Hematopoietic multipotent progenitor cell treated with erythropoietin and hydrocortisone succinate and interleukin-3 and kit ligand, for 17 days (in vitro differentiated cells): ENCODE results near the gene CFI.

Source experiments
- DNase-seq: peaks from one replicate; pipeline ENCODE4 v3.0.0-alpha.2; 2015; ENCODE audit warnings: low spot score

Gene CFI

DNA sequence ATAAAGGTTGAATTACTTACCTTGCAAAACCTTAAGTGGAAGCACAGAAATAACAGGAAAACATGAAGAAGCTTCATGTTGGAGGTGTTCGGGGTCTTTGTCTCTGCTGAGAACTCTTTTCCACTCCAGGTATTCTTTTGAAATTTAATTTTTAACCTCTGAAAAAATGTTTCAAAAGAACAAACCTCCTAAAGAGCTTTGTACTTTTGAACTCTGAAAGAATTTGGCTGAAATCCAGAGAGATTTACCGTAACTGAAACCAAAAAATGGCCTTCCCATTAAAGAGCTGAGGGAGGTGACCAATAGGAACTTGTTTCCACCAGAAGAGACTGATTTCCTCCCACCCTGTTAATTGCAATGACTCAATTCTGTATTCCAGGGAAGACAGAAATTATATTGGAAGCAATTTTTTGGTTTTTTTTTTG, at the start of gene CFI:
TSS of gene CFI (minus strand) at position 105 of the 425 bp plus-strand sequence. CDS start at position 77, 28 bp downstream.
- no peak for DNase-seq

DNA sequence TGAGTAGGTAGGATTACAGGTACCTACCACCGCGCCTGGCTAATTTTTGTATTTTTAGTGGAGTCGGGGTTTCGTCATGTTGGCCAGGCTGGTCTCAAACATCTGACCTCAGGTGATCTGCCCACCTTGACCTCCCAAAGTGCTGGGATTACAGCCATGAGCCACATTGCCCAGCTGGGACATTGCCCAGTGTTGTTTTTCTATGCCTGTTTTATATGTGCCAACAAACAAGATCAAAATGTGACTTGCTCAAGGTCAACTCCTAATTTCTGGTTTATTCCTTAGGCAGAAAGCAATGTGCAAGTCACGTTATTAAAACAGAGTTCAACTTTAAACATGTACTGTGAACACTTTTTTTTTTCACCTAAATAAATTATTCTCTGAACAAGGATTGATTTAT, 48.8 kb upstream of the CFI start:
- no peak for DNase-seq

DNA sequence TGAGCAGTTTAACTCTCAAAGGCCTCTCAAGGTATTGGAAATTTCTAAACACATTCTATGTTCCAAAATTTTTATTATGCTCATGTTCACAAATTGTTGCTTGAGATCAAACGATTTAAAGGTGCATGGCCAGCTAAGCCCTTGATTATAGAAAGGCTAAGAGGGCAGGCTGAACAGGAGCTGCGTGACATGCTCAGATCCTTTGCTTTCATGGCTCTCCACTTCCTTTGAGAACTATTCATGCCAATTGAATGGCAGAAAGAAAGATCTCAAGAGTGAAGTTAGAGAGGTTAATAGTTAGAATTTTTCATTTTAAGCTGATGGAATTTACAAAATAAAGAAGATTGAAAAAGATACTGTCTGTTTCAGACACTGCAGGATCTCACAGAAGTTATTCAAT, 46.7 kb upstream of the CFI start:
- DNase-seq, result no peak

DNA sequence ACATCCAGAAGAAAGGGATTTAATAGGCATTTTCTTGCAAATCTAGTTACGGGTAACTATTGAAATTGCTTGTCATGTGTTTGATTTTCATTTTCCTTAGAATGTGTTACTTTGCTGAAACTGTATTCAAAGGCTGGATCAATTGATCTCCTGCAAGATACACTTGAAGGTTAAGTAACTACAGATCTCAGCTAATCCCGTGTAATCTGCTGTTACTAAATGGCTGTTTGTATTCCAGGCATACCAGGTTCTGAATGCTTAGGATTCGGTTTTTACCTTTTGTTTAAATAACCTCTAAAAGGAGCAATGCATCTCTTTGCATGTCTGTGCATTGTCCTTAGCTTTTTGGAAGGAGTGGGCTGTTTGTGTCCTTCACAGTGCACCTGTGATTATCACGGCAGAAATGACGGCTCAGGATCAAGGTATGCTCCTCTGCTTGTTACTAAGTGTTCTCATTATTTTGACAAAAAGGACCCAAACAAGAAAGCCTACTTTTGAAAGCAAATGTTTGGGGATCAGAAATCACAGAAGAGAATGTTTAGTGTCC, 46.2 kb upstream of the CFI start, which contains the start of gene LRIT3:
TSS of gene LRIT3 (plus strand) at position 212 of the 547 bp plus-strand sequence. CDS start at position 307, 95 bp downstream.
- DNase-seq, result no peak

DNA sequence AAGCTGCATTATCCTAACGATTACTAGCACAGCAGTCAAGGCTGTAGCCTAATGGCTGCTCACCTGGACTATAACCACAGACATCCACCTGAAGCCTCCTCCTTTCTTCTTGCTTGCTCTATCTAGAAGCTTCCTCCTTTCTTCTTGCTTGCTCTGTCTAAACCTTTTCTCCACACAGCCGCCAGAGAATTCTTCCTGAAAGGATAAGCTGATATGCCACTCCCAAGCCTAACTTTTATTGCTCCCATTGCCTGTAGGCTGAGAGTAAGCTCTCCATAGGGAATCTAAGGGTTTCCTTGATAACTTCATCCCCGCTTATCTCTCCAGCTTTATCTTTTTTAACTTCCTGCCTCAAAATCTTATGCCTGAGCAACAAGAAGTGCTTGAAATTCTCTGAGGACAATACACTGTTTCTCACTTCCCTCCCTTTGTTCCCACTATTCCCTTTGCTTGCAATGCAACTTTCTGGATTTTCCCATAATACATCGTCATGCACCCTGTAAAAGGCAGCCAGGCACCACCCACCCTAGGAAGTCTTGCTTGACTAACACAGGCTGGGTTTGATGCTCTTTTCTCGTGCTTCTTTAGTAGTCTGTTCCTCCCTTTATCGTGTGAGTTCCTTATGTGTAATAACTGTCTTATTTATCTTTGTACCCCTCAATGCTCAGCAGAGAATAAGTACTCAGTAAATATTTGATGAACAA, 44.7 kb upstream of the CFI start:
- no peak for DNase-seq

DNA sequence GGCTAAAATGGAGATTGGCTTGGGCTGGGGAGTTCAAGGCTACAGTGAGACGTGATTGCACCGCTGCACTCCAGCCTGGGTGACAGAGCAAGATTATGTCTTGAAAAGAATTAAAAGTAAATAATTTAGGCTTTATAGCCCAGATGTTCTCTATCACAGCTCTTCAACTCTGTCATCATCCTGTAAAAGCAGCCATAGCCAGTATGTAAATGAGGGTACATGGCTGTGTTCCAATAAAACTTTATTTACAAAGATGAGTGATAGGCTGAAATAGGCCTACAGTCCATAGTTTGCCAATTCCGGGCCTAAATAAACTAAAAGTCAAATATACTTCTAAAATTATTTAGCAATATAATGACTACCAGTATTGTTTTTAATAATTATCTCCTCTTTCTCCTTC, 35.2 kb upstream of the CFI start:
- no peak for DNase-seq

DNA sequence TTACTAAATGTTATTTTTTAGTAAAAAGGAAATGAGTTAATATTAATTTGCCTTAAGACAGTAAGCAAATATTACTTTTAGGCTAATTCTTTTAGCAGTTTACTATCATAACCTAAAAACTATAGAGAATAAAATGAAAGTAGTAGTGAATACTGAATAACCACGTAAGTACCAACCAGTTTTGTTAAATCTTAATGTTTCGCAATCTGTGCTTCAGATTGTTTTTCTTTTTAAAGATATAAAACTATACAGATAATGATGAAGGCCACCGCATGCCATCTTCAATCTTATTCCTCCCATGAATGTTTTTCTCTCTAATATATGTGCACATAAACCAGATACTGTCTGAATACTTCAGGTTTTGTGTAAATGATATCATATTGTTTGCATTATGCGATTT, 32.0 kb upstream of the CFI start:
- DNase-seq, result no peak

DNA sequence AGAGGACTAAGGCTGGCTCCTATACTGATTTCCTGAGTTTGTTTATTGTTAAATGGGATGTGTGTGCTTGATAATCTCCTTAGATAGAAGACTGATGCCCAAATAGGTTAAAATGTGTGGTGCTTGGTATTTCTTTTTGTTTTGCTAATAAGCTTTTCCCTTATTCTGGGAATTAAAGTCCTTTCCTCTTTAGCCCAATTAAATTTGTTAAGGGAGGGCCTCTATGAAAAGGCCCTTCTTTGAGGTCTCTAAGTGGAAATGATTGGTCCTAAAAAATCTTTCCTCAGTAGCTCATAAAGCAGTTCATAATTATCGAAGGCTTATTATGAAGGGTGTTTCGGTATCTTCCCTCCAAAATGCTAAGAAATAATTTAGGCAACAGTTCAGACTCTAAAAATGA, 25.9 kb upstream of the CFI start, which contains the start of gene RRH:
TSS of gene RRH (plus strand) at position 301 of the 400 bp plus-strand sequence. CDS start at position 357, 56 bp downstream.
- no peak for DNase-seq

DNA sequence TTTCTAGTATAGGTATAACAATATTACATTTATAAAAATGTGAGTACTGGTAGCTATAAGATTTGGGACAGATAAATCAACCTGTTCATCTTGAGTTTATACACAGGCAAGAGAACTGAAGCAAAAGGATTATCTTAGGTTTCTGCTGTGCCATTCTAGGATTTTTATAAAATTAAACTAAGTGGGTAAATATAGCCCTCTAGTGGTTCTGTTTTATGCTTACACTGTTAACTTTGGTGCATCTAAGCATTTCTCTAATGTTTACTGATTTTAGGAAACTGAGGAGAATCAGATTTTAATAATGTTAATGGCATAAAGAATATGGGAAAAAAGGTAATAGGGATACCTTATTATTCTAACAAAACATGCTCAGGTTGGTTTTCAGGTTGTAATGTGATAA, 24.9 kb upstream of the CFI start:
- peak; percentile 49 for DNase-seq

DNA sequence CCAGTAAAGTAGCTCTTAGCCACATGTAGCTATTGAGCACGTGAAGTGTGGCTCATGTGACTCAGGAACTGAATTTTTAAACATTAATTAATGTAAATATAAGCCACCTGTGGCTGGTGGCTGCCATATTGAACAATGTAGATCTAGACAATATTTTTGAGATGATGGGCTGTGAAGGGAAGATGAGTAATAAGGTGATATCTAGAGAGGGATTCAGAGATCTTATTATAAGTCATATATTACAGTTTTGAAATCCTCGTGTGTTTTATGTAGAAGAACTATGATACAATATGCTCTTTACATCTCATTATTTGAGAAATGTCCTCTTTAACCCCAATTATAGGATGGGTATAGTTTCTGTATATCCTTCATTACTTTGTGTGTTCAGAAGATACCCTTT, 19.4 kb upstream of the CFI start:
- no peak for DNase-seq

DNA sequence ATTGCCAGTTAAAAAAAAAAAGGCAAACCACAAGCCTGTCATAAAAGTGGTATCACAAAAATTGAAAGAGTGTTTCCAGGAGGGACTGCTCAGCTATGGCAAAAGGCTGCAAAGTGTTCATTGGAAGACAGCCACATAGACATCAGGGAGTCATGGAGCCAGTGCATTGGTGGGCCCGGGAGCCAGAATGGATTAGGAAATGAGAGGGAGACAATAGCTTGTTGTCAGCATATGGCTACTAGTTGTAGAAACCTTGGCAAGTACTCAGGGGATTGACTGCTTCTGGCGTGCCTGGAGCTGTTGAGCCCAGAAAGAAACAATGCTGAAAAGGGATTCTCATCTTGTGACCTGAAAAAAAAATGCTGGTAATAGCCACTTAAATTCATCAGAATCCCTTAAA, 18.8 kb upstream of the CFI start:
- DNase-seq, result no peak

DNA sequence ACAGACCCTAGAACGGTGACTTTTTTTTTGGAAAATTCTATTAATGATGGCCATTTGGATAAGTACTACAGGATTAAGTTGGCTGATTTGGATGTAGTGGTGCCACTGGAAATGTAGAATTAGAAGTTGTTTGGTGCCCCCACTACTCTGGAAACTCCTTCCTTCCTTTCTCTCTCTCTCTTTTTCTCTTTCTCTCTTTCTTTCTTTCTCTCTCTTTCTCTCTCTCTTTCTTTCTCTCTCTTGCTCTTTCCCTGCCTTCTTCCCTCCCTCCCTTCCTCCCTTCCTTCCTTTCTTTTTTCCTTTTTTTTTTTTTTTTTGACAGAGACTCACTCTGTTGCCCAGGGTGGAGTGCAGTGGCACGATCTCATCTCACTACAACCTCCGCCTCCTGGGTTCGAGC, 16.5 kb upstream of the CFI start:
- DNase-seq, result no peak

DNA sequence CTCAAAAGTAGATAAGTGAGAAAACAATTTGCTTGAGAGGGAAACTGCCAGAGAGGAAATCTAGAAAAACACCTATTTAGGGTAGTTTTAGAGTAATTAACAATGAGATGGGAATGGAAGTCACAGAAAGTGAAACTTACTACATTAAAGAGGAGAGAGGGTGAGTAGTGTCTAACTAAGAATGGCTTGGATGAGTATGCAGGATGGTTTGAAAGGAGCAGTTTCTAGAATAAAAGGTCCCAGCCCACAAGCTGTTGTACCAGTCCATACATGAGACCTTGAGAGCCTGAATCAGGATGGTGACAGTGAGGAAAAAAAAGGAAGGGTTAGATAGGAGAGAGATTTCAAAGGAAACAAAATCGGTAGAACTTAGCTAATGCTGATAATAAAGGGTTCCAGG, 15.1 kb upstream of the CFI start:
- peak; percentile 23 for DNase-seq

DNA sequence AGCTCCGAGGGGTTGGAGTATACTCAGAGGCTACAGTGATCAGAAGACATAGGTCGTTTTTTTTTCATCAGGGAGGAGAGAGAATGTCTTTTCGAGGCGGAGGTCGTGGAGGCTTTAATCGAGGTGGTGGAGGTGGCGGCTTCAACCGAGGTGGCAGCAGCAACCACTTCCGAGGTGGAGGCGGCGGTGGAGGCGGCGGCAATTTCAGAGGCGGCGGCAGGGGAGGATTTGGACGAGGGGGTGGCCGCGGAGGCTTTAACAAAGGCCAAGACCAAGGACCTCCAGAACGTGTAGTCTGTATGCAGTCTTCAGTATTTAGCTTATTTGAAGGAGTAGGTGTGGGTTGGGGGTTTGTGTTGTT, 14.3 kb upstream of the CFI start:
- no peak for DNase-seq

DNA sequence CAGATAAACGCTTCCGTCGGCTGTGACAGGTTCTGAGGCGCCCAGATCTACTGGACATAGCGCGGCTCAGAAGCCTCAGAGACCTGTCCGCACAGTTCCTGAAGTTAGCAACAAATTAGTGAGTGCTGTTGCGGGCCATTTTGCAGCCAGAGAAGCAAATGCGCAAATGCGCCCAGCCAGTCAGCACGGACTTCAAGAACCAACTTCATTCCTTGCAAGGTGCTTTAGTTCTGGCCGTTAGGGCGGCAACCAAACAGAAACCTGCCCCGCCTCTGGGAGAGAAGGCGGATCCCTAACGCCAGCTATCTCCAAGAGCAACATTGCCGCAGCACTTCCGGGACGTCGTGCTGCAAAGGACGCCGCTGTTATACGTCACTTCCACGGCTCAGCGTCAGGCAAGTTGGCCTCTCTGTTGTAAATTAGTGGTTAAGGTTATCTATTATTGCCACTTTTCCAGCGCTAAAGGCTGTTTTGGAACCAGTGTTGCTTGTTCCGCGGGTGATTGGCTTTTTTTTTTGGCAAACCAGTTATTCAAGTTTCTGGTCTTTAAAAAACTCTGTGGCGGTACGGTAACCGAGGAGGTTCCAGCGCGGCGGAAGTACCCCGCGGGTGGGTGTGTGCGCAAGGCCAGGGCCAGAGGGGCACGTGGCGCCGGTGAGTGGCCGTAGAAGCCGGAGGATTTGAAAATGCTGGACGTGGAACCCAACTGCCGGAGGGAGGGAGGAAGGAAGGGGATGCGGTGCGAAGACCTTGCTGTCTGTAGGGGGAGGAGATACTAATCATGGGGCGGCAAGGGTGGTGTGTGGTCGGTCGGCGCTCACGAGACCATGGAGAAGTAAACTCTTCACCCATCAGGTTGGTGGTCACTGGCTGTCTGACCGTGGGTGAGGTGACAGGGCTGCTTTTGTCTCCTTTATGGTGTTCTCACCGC, 13.6 kb upstream of the CFI start, which contains the start of gene GAR1:
TSS of gene GAR1 (plus strand) at position 612 of the 931 bp plus-strand sequence. CDS start 403 bp downstream, outside the sequence.
- DNase-seq, result peak; percentile 96

DNA sequence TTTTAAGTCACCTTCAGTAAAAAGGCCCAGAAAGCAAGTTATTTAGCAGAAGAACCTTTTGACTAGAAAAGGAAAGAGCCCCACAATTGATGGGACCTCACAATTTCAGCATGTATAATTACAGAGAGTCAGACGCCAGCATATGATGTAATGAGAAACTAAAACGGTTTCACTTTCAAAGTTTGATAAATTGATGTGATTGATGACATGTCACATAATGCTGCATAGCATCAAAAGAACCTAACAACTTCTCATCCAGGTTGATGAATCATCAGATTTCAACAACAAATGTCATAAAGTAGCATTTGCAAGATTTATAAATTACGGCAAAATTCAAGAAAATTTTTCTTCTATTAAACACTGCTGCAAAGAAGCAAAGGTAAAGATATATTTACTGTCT, 9.9 kb upstream of the CFI start:
- no peak for DNase-seq

DNA sequence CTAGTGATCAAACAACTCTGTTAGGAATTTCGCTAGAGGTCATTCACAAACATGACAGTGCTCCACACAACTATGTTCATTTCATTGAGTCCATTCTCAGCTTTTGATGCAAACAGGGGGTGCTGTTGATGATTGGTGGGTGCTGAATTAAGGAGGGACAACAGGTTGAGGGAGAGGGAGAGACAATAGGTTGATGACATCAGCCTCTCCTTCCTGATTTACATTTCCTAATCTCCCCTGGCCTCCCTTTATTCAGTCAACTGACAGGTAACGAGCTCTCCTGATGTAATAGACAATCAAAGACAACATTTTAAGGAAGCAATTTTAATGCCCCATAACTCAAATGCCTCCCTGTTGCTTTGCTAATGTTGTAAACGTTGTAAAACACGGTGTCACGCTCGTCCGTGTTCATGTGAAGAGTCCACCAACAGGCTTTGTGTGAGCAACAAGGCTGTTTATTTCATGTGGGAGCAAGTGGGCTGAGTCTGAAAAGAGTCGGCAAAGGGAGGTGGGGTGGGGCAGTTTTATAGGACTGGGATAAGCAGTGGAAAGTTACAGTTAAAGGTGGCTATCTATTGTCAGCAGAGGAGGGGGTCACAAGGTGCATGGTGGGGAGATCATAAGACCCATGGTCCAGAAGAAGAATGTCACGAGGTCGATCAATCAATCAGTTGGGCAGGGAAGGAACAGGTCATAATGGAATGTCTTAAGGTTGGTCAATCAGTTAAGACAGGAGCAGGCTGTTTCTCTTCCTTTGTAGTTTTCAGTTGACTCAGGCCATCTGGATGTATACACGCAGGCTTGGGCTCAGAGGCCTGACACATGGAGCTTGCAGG, 9.0 kb upstream of the CFI start:
- no peak for DNase-seq

DNA sequence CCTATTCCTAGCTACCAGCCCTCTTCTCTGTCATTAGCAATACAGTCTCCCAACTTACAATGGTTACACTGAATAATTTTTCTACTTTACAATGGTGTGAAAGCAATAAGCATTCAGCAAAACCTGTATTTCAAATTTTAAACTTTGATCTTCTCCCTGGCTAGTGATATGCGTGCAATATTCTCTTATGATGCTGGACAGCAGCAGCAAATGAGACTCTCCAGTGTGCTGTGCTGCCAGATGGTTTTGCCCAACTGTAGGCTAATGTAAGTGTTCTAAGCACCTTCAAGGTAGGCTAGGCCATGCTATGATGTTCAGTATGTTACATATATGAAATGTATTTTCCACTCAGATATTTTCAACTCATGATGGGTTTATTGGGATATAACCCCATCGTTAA, 7.9 kb upstream of the CFI start:
- no peak for DNase-seq

DNA sequence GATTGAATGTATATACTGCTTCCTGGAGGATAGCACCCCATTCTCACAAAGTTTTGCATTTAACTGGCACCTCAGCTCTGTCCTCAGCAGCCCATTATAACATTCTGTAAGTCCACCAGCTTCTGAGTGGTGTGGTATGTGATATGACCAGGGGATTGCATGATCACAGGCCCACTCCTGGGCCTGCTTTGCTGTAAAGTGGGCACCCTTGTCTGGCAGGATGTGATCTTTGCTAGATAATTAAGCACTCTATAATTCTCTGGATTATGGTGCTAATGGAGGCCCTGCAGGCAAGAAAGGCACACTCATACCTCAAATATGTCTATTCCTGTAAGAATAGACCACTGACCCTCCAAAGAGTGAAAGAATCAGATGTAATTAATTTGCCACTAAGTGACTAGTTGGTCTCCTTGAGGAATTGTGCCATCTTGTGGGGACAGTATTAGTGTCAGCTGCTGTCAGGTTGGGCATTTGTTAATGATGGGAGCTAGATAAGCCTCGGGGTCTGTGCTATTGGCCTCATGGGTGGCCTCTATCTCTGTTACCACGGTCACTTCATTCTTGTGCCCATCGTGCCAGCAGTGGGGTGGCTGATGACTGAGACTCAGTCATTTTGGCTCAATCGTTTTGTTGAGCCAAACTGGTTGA, 2.2 kb upstream of the CFI start:
- peak; percentile 59 for DNase-seq

DNA sequence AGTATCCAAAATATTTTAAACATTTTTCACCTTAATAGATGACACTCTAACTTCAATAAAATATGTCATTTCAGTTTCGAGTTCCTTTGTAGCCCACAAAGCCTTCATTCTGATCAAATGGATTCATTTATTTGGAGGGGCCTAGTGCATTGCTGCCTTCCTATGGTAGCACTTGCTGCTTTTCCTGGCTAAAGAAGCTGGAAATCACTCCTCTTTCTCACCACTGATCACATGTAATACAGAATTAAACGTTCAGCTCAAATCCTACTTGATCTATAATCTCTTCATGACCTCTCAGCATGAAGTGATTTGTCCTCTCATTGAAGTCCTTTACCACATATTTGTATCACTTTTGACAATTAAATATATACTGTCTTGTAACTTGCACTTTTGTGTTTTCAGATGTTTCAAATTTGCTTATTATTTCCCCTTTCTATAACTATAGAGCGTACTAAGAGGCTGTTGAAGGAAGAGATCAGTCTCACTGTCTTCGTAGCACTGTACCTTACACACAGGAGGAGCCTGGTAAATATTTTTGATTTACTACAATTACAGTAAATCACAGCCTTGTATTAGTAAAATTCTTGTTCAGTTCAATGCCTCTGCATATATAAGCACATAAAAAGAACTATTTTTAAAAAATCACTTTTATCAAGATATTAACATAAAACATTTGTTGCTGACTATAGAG, 555 bp downstream of the CFI start:
- no peak for DNase-seq

DNA sequence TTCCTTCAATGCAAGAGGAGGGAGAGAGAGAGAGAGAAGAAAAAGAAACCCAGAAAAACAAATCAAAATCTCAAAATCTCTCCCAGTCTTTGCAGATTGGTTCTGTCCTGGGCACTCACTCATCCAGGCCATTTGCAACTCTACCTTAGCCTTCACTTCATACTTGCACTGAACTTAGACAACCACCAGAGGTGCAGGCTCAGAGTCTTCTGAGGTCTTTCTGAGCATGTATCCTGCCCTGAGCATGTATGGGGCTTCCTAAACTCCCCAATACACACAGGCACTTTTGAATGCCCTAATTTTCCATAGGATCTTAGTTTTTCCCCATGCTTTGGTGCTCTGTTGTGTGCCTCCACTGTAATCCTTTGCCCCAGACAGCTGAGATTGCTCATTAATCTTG, 2.9 kb downstream of the CFI start:
- no peak for DNase-seq
